PC-3 (cell line): ENCODE measurements around the gene TXNRD1. TPM values are rescaled to one million over a fixed set of nuclear protein-coding genes. Genes with fewer than 3 reads are reported as not detected.

ENCODE experiments used
- ATAC-seq: fragments of 200-7000 bp; cut with Tn5 transposase; 2 replicates; pipeline ENCODE4 v1.9.1; 2020; ENCODE audit warnings: mild to moderate bottlenecking, moderate library complexity
- BruUV-seq: library from RNA; stranded (reverse); fragments of 400-500 nt; replicated peaks from 2 replicates; lab custom pipeline; 2021; lab: Mats Ljungman, UMichigan
- CTCF ChIA-PET: fragments of 300-600 bp; sonication (Branson Sonifier 250); formaldehyde crosslinking; loops from one replicate; lab custom pipeline; 2022; ENCODE audit warnings: antibody characterized with exemption; lab: Charles Lee
- POLR2A ChIA-PET: fragments of 300-600 bp; sonication (Branson Sonifier 250); formaldehyde crosslinking; loops from one replicate; lab custom pipeline; 2022; ENCODE audit warnings: antibody characterized with exemption; ENCODE audit not compliant: unreplicated experiment; lab: Charles Lee
- DNase-seq: peaks from one replicate; pipeline ENCODE4 v3.0.0-alpha.2; 2015
- H2AFZ ChIP-seq: fragments of 300-600 bp; sonication (generic); 2 replicates; pipeline ENCODE4 v1.6.0; 2016; ENCODE audit warnings: antibody characterized with exemption, low read length
- H3F3A ChIP-seq: fragments of 300-600 bp; sonication (generic); one replicate; pipeline ENCODE4 v1.6.0; 2017; ENCODE audit warnings: antibody characterized with exemption, low read length, control low read depth, mild to moderate bottlenecking; ENCODE audit not compliant: unreplicated experiment
- H3K27ac ChIP-seq: fragments of 300-600 bp; sonication (generic); 2 replicates; pipeline ENCODE4 v1.5.1; 2016; ENCODE audit warnings: mild to moderate bottlenecking, low read length
- H3K27me3 ChIP-seq: fragments of 300-600 bp; sonication (generic); 2 replicates; pipeline ENCODE4 v1.6.1; 2016; ENCODE audit warnings: low read length, mixed read lengths
- H3K36me3 ChIP-seq: fragments of 300-600 bp; sonication (generic); 2 replicates; pipeline ENCODE4 v1.6.1; 2016; ENCODE audit warnings: low read depth, mixed run types, low read length, mixed read lengths
- H3K4me1 ChIP-seq: fragments of 300-600 bp; sonication (generic); 2 replicates; pipeline ENCODE4 v1.5.1; 2016; ENCODE audit warnings: low read length; ENCODE audit not compliant: insufficient read depth
- H3K4me2 ChIP-seq: fragments of 300-600 bp; sonication (generic); 2 replicates; pipeline ENCODE4 v1.6.0; 2016; ENCODE audit warnings: low read length
- H3K4me3 ChIP-seq: fragments of 300-600 bp; sonication (generic); 2 replicates; pipeline ENCODE4 v1.5.1; 2016; ENCODE audit warnings: mild to moderate bottlenecking, low read length, mixed read lengths
- H3K79me2 ChIP-seq: fragments of 300-600 bp; sonication (generic); 2 replicates; pipeline ENCODE4 v1.6.1; 2017; ENCODE audit warnings: low read length, mixed read lengths
- H3K9ac ChIP-seq: fragments of 300-600 bp; sonication (generic); 2 replicates; pipeline ENCODE4 v1.6.0; 2016; ENCODE audit warnings: mild to moderate bottlenecking, low read length
- H3K9me2 ChIP-seq: fragments of 300-600 bp; sonication (generic); replicated peaks from 2 replicates; pipeline ENCODE4 v1.6.1; 2016; ENCODE audit warnings: mixed run types, low read length, mixed read lengths
- H3K9me3 ChIP-seq: fragments of 300-600 bp; sonication (generic); 2 replicates; pipeline ENCODE4 v1.6.1; 2016; ENCODE audit warnings: low read length, mixed read lengths
- H4K20me1 ChIP-seq: fragments of 300-600 bp; sonication (generic); 2 replicates; pipeline ENCODE4 v1.6.1; 2016; ENCODE audit warnings: low read length, mixed read lengths
- CTCF ChIP-seq: fragments of 300-600 bp; sonication (generic); conservative IDR thresholded peaks from 2 replicates; pipeline ENCODE4 v1.5.1; 2017; ENCODE audit warnings: antibody characterized with exemption, low read depth, mild to moderate bottlenecking, low read length
- EZH2 ChIP-seq: fragments of 300-600 bp; sonication (generic); IDR thresholded peaks from one replicate; pipeline ENCODE4 v1.6.1; 2017; ENCODE audit warnings: antibody characterized with exemption, mild to moderate bottlenecking, low read length; ENCODE audit not compliant: unreplicated experiment
- EZH2phosphoT487 ChIP-seq: fragments of 300-600 bp; sonication (generic); IDR thresholded peaks from 2 replicates; pipeline ENCODE4 v1.6.1; 2018; ENCODE audit warnings: mild to moderate bottlenecking, antibody characterized with exemption, low read length, borderline replicate concordance
- intact Hi-C: fragments of 100-400 bp; cut with micrococcal nuclease; formaldehyde crosslinking; loops from 2 replicates; pipeline ENCODE4 v1.9.0; 2023
- total RNA-seq: library from RNA; depleted of rRNA; stranded (reverse); fragments of >200 nt; gene quantifications from 2 replicates; pipeline ENCODE4 v1.2.3, GENCODE V29; 2014

TXNRD1 gene
- total RNA-seq, 1 experiment from 2014 or later: 419 TPM

GRCh38 chr12:104248444-104248843, 32.9 kb downstream of the TXNRD1 start:
- POLR2A ChIA-PET: no interaction called here
- Histone ChIP-seq H3K79me2 (no peaks in the 10 kb centered on the region), H3K4me3 (no peak overlapping the region), H3K4me2 (no peak overlapping the region), H3K9me3 (no peaks in the 10 kb centered on the region), H4K20me1 (no peaks in the 10 kb centered on the region), H3K9me2 (no peaks in the 10 kb centered on the region), H3K27ac (no peak overlapping the region), H3K36me3 (no peaks in the 10 kb centered on the region), H3F3A (no peaks in the 10 kb centered on the region), H3K4me1 (no peaks in the 10 kb centered on the region), H3K9ac (no peak overlapping the region), H3K27me3 (no peaks in the 10 kb centered on the region), H2AFZ (no peak overlapping the region)
- intact Hi-C loops: no loop called here
- TF ChIP-seq EZH2 (no peak), CTCF (no peak), EZH2phosphoT487 (no peak)
- DNase-seq (no peak), ATAC-seq (no peak)
- CTCF ChIA-PET: no interaction called here
- BruUV-seq: no TSS peak

DNA sequence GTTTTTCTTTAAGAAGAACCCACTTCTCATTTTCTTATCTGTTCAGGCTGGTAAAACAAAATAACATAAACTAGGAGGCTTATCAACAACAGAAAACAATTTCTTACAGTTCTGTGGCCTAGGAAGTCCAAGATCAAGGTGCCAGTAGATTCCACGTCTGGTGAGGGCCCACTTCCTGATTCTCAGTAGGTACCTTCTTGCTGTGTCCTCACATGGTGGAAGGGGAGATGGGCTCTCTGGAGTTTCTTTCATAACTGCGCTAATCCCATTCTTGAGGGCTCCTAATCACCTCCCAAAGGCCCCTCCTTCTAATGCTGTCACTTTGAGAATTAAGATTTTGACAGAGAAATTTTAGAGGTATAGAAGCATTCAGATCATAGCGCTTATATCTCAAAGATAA, 33.4 kb downstream of the TXNRD1 start:
- H3K27ac ChIP-seq: no peak overlapping the region
- no peak for ATAC-seq
- no peaks in the 10 kb centered on the region for H3K36me3 ChIP-seq
- H3K9me2 ChIP-seq: no peaks in the 10 kb centered on the region
- no peak overlapping the region for H2AFZ ChIP-seq
- TF ChIP-seq CTCF: no peak
- no peak for TF ChIP-seq EZH2
- TF ChIP-seq EZH2phosphoT487: no peak
- no peaks in the 10 kb centered on the region for H3K4me1 ChIP-seq
- H4K20me1 ChIP-seq: no peaks in the 10 kb centered on the region
- no peak overlapping the region for H3K4me3 ChIP-seq
- H3K9me3 ChIP-seq: no peaks in the 10 kb centered on the region
- no peak overlapping the region for H3K9ac ChIP-seq
- DNase-seq: no peak
- H3K4me2 ChIP-seq: no peak overlapping the region
- no TSS peak for BruUV-seq
- H3K79me2 ChIP-seq: no peaks in the 10 kb centered on the region
- ChIA-PET CTCF (no interaction called here), POLR2A (no interaction called here)
- no peaks in the 10 kb centered on the region for H3F3A ChIP-seq
- intact Hi-C loops: no loop called here
- no peaks in the 10 kb centered on the region for H3K27me3 ChIP-seq

GRCh38 chr12:104249898-104250297, 34.3 kb downstream of the TXNRD1 start:
- H3K9me3 ChIP-seq: no peaks in the 10 kb centered on the region
- H2AFZ ChIP-seq: no peak overlapping the region
- ATAC-seq: no peak
- no peak overlapping the region for H3K4me3 ChIP-seq
- H3K4me1 ChIP-seq: no peaks in the 10 kb centered on the region; the same call in 1 of the 2 replicates
- H3F3A ChIP-seq: no peaks in the 10 kb centered on the region
- POLR2A ChIA-PET: interaction anchor here (0.6 kb wide), 1 partner anchor 15 kb away, joined by 7 read pairs; no protein-coding TSS in a partner anchor
- H3K4me2 ChIP-seq: no peak overlapping the region
- CTCF ChIA-PET: no interaction called here
- H4K20me1 ChIP-seq: no peaks in the 10 kb centered on the region
- H3K27me3 ChIP-seq: no peaks in the 10 kb centered on the region
- no peak for DNase-seq
- TF ChIP-seq EZH2phosphoT487 (no peak), CTCF (no peak)
- no peak overlapping the region for H3K9ac ChIP-seq
- H3K9me2 ChIP-seq: no peaks in the 10 kb centered on the region
- H3K79me2 ChIP-seq: no peaks in the 10 kb centered on the region
- no peak overlapping the region for H3K27ac ChIP-seq
- no peaks in the 10 kb centered on the region for H3K36me3 ChIP-seq
- BruUV-seq: no TSS peak
- intact Hi-C loops: no loop called here
